ENCODE measurements around the gene SMAD3.

The SMAD3 gene

GRCh38 chr15:67180514-67181191 lies 115.3 kb downstream of the SMAD3 start:
- no peak for DNase-seq (ENCODE audit: low read depth in 2 of 2)

DNA sequence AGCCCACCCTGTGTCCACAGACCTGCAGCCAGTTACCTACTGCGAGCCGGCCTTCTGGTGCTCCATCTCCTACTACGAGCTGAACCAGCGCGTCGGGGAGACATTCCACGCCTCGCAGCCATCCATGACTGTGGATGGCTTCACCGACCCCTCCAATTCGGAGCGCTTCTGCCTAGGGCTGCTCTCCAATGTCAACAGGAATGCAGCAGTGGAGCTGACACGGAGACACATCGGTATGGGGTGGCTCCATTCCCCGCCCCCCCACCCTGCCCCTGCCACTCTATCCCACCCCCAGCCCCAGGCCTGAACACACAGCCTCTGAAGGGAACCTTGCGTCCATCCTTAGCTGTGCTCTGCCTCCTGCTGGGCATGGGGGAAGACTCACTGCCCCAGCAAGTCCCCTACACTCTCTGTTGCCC lies 115.8 kb downstream of the SMAD3 start:
- DNase-seq (ENCODE audit: low read depth in 2 of 2) = no peak

- no peak for DNase-seq (ENCODE audit: low read depth in 2 of 2)
Measured at GRCh38 chr15:67183443-67184169, 118.2 kb downstream of the SMAD3 start.

GRCh38 chr15:67184208-67184925 lies 119.0 kb downstream of the SMAD3 start:
- DNase-seq (ENCODE audit: low read depth in 2 of 2) = no peak

GRCh38 chr15:67185051-67185450 lies 119.6 kb downstream of the SMAD3 start:
- DNase-seq (ENCODE audit: low read depth in 2 of 2) = no peak

GRCh38 chr15:67185621-67186225 lies 120.3 kb downstream of the SMAD3 start:
- DNase-seq (ENCODE audit: low read depth in 2 of 2) = no peak

GRCh38 chr15:67186226-67186649 lies 120.8 kb downstream of the SMAD3 start:
- no peak for DNase-seq (ENCODE audit: low read depth in 2 of 2)

GRCh38 chr15:67186688-67187087 lies 121.3 kb downstream of the SMAD3 start:
- no peak for DNase-seq (ENCODE audit: low read depth in 2 of 2)

- DNase-seq (ENCODE audit: low read depth in 2 of 2) = no peak
Measured at GRCh38 chr15:67187351-67187854, 122.0 kb downstream of the SMAD3 start.

GRCh38 chr15:67188551-67189218 lies 123.3 kb downstream of the SMAD3 start:
- DNase-seq (ENCODE audit: low read depth in 2 of 2) = no peak

DNA sequence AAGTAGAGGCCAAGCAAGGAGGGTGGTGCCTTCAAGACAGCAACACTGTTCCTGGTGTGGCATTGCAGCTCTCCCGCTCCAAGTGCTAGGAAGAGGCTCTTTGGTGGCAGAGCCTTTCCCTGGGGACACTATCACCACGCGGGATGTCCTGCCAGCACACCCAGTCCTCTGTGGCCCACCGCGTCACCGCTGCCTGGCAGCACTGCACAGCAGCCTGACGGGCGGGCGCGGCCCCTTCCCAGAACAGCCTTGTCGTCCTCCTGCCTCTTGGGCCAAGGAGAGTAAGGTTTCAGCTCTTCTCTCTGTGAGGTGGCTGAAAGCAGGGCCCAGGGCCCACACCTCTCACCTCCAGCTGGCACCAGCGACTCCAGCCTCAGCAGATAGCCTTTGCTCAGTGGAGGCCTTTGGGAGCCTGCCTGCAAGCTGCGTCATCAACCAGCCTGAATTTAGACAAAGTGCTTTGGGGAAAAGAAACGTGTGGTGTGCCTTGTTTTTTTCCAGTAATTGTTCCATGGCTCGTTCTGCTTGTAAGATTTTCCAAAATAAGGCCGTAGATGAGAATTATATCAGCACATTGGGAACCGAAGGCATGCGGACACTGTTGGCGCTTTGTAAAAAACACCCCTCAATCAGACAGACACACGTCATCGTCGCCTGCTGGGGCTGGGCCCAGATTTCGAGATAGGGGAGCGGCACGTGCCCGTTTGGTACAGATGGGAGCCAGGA lies 124.1 kb downstream of the SMAD3 start:
- no peak for DNase-seq (ENCODE audit: low read depth in 2 of 2)

DNA sequence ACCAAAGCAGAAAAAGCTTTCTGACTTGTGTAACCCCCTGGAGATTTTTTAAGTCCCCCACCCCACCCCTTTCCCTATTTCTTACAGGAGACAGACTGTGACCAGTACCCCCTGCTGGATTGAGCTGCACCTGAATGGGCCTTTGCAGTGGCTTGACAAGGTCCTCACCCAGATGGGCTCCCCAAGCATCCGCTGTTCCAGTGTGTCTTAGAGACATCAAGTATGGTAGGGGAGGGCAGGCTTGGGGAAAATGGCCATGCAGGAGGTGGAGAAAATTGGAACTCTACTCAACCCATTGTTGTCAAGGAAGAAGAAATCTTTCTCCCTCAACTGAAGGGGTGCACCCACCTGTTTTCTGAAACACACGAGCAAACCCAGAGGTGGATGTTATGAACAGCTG lies 124.9 kb downstream of the SMAD3 start:
- DNase-seq (ENCODE audit: low read depth in 2 of 2) = no peak

DNA sequence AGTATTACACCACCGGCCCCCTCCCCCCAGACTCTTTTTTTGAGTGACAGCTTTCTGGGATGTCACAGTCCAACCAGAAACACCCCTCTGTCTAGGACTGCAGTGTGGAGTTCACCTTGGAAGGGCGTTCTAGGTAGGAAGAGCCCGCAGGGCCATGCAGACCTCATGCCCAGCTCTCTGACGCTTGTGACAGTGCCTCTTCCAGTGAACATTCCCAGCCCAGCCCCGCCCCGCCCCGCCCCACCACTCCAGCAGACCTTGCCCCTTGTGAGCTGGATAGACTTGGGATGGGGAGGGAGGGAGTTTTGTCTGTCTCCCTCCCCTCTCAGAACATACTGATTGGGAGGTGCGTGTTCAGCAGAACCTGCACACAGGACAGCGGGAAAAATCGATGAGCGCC lies 125.4 kb downstream of the SMAD3 start:
- no peak for DNase-seq (ENCODE audit: low read depth in 2 of 2)

- no peak for DNase-seq (ENCODE audit: low read depth in 2 of 2)
Measured at GRCh38 chr15:67192185-67192820, 126.9 kb downstream of the SMAD3 start.

GRCh38 chr15:67193223-67193990 lies 128.0 kb downstream of the SMAD3 start:
- no peak for DNase-seq (ENCODE audit: low read depth in 2 of 2)

- DNase-seq (ENCODE audit: low read depth in 2 of 2) = no peak
Measured at GRCh38 chr15:67194171-67195114, 129.0 kb downstream of the SMAD3 start.

- no peak for DNase-seq (ENCODE audit: low read depth in 2 of 2)
Measured at GRCh38 chr15:67195305-67195704, 129.9 kb downstream of the SMAD3 start.

GRCh38 chr15:67196222-67196621 lies 130.8 kb downstream of the SMAD3 start:
- no peak for DNase-seq (ENCODE audit: low read depth in 2 of 2)
